Cardiac fibroblast (primary cell): Measurements from ENCODE around the gene RGL3.
"Not testable (repeated sequence)": the region's sequence is repeated elsewhere in the genome, so short reads cannot be mapped to it uniquely, and the experiment has no call there.

Experiments
- DNase-seq, 2 donors: peaks; one replicate each; pipeline versions ENCODE4 v3.0.0 to v3.0.0-alpha.2; 2010; ENCODE audit warnings: low read depth in 2 of 2
- H3K4me3 ChIP-seq, 2 donors: replicated peaks in 1 of 2; 1 replicate in 1 of 2; 2 replicates in 1 of 2; pipeline ENCODE4 v1.5.1; 2011; ENCODE audit warnings: low read depth in 2 of 2, low read length in 2 of 2, mild to moderate bottlenecking in 2 of 2, moderate library complexity in 1 of 2
- TF ChIP-seq, protein P1 (sequence below): IDR thresholded peaks from one replicate; pipeline ENCODE4 v1.5.1; 2011; ENCODE audit warnings: low read depth, mild to moderate bottlenecking, low read length, inconsistent platforms

The RGL3 gene

DNA sequence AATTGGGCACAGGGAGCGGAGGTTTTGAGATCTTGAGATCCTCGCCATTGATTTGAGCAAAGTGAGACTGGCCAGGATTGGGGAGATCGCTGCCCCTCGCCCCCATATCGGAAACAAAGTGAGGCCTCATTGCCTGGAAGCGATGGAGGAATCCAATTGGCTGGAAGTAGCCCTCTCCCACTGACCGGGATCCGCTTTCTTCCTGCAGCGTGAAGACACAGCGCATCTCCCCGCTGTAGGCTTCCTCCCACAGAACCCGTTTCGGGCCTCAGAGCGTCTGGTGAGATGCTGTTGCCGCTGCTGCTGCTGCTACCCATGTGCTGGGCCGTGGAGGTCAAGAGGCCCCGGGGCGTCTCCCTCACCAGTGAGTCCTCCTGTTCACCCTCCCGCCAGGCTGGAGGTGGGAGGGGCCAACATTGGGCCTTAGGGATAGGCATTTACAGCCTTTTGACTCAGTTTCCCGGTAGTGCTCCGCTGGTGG is 16.8 kb upstream of the RGL3 start:
- peak in 1 of 2 donors; percentile 33 for DNase-seq
- H3K4me3 ChIP-seq: peak overlapping the region; percentile 83 to 93
- TF ChIP-seq, protein P1, sequence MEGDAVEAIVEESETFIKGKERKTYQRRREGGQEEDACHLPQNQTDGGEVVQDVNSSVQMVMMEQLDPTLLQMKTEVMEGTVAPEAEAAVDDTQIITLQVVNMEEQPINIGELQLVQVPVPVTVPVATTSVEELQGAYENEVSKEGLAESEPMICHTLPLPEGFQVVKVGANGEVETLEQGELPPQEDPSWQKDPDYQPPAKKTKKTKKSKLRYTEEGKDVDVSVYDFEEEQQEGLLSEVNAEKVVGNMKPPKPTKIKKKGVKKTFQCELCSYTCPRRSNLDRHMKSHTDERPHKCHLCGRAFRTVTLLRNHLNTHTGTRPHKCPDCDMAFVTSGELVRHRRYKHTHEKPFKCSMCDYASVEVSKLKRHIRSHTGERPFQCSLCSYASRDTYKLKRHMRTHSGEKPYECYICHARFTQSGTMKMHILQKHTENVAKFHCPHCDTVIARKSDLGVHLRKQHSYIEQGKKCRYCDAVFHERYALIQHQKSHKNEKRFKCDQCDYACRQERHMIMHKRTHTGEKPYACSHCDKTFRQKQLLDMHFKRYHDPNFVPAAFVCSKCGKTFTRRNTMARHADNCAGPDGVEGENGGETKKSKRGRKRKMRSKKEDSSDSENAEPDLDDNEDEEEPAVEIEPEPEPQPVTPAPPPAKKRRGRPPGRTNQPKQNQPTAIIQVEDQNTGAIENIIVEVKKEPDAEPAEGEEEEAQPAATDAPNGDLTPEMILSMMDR: no peak

DNA sequence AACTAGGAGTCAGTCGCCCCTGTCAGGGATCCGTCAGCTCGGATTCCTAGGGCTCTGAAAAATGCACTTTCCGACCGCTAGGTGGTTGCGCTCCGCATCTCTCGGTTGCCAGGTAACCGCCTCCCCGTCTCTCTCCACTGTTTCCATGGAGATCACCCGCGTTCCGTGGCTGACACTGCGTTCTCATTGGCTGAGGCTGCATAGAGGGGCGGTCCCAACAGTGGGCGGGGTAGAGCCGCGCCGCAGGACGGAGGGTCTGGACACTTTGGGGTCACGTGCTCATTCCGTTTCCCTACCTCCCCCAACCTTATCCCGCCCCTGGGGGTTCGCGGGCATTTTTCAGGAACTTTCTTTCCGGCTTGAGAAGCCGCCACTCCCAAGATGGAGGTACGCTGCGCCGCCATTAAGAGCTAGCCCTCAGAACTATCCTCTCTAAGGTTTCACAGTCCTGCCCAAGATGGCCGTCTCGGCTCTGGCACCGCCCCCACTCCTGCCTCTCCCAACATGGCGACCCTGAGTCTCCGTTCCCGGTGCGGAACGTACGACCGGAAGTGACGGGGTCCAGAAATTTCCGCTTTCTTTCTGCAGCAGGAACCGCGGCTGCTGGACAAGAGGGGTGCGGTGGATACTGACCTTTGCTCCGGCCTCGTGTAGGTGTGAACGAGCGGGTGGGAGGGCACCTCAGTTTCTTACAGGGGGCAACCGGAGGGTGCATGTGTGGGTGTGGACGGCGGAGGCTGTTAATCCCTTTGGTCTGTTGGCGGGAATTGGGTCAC is 16.1 kb upstream of the RGL3 start, which contains the start of the genes ODAD3 and PRKCSH:
Gene ODAD3, minus strand, starts transcription at position 65 of the 776 bp plus-strand sequence. CDS start 105 bp downstream, outside the sequence.
Gene PRKCSH, plus strand, starts transcription at position 579 of the 776 bp plus-strand sequence. CDS start 483 bp downstream, outside the sequence.
- TF ChIP-seq, protein P1: peak; percentile 86
- DNase-seq: peak; percentile 100
- H3K4me3 ChIP-seq: peak within 1 kb of the TSS; percentile 83 to 93

DNA sequence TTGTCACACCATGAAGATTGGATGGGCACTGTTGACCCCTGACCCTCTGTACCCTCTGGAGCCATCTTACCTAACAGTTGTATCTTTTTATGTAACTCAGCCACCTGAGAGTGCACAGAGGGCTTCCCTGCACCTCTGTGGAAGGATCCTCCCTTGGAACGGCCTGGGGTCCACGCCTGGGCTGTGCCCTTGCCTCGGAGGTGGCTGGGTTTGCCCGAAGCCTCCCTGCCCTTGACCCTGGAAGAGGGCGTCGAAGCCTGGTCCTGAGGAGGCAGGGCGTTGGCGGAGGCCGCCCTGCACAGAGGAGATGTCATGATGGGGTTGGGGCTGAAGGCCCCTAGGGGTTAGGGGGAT is 15.6 kb upstream of the RGL3 start:
- DNase-seq: no peak
- H3K4me3 ChIP-seq: peak overlapping the region; percentile 41 to 55
- TF ChIP-seq, protein P1: no peak

DNA sequence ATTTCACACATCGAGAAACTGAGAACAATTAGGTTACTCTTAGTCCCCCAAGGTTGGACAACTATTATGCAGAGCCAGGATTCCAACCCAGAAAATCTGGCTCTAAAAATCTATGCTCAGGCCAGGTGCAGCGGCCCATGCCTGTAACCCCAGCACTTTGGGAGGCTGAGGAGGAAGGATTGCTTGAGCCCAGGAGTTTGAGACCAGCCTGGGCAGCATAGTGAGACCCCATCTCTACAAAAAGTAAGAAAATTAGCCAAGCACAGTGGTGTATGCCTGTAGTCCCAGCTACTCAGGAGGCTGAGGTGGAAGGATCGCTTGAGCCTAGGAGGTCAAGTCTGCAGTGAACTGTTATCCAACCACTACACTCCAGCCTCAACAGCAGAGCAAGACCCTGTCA is 14.4 kb upstream of the RGL3 start:
- not testable (repeated sequence) for H3K4me3 ChIP-seq

DNA sequence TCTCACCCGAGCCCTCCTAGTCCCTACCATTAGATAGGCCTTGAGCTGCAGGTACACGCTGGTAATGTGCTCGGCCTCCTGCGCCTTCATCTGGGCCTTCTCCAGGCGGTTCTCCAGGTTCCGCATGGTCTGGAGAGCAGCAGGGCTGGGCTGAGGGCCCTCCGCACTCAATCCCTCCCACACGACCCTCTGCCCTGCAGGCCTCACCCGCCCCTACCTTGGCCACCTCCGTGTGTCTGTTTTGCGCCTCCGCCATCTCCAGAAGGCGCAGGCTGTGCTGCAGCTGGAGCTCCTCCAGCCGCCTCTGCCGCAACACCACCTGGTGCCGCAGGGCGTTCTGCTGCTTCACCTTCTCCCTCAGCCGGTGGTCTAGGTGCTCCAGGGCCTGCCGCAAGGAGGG is 7.5 kb upstream of the RGL3 start:
- TF ChIP-seq, protein P1: no peak
- no peak for DNase-seq
- H3K4me3 ChIP-seq: no peak overlapping the region

More for the DNA sequence above, 14.4 kb upstream of the RGL3 start:
- DNase-seq: not testable (repeated sequence)

DNA sequence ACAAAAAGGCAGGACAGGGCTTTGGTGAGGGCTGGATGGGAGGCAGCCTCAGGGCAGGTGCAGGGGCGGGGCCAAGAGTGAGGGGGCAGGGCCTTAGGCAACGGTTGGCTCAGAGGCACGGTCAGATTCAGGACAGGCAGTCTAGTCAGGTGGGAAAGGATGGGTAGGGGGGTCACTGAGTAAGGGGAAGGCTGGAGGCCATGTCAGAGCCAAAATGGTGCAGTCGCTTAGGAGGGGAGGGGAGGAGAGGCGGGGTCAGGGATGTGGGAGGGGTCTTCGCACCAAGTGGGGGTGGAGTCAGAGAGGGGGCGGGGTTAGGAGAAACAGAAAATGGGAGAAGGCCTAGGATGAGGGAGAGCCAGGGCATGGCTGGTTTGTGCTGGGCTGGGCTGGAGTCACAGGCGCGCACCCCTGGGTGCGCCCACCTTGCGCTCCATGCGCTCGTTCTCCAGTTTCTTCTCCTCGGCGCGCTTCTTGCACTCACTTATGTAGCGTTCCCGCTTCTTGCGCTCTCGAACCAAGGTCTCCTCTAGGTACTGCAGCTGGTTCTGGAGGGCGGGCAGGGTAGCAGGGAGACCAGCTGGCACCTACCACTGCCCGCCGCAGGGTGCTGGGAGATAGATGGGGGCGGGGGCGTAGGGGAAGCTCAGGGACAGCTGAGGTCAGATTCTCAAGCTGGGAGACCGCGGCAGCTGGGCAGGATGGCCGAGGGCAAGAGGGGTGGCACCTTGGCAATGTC is 6.8 kb upstream of the RGL3 start:
- no peak overlapping the region for H3K4me3 ChIP-seq
- no peak for DNase-seq
- TF ChIP-seq, protein P1: no peak

DNA sequence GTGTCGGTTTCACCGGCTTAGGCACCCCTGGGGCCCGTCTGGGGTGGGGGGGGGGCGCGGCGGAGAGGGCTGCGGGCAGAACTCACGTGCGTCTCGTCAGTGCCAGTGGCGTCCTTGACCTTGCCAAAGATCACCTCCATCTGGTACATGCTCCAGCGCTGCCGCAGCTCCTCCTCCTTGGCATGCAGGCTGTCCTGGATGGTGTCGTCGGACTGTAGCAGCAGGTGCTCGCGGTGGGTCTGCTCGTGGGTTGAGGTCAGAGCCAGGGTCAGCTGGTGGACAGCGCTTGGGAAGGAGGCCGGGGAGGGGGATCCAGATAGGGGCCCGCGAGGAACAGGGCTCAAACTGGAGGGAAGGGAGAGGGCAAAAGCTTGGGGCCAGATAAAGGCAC is 4.7 kb upstream of the RGL3 start:
- DNase-seq: no peak
- TF ChIP-seq, protein P1: no peak
- H3K4me3 ChIP-seq: no peak overlapping the region
